IPS DF 6.9 (cell line): ENCODE data around the gene LYPLA2.
A peak's percentile ranks its signal among the peaks of the same experiment; 100 is the strongest.
"Not testable (repeated sequence)": the region's sequence is repeated elsewhere in the genome, so short reads cannot be mapped to it uniquely, and the experiment has no call there.

Source experiments
- DNase-seq: peaks from one replicate; pipeline ENCODE4 v3.0.0-alpha.2; 2013; ENCODE audit warnings: low read depth, low spot score
- H3K27ac ChIP-seq: one replicate; pipeline ENCODE4 v1.5.1; 2013; ENCODE audit warnings: low read length, control low read depth
- H3K27me3 ChIP-seq: 2 replicates; pipeline ENCODE4 v1.6.1; 2013; ENCODE audit warnings: mild to moderate bottlenecking, low read length; ENCODE audit not compliant: control insufficient read depth, insufficient read depth
- H3K36me3 ChIP-seq: 2 replicates; pipeline ENCODE4 v1.6.1; 2013; ENCODE audit warnings: low read length; ENCODE audit not compliant: control insufficient read depth, insufficient read depth
- H3K4me1 ChIP-seq: 2 replicates; pipeline ENCODE4 v1.6.1; 2013; ENCODE audit warnings: low read length; ENCODE audit not compliant: control insufficient read depth, insufficient read depth
- H3K4me3 ChIP-seq: 2 replicates; pipeline ENCODE4 v1.5.1; 2013; ENCODE audit warnings: mild to moderate bottlenecking, low read length
- H3K9me3 ChIP-seq: 2 replicates; pipeline ENCODE4 v1.6.1; 2013; ENCODE audit warnings: low read length, inconsistent platforms; ENCODE audit not compliant: control insufficient read depth, insufficient read depth
- WGBS: extraction: QIAGEN DNeasy Blood & Tissue Kit; methylation state at CpG from one replicate; pipeline ENCODE4 v1.1.7; 2013; ENCODE audit warnings: mixed read lengths, missing lambda C conversion rate; ENCODE audit not compliant: insufficient read length, insufficient coverage; 5-methylcytosine and 5-hydroxymethylcytosine counted together

LYPLA2 gene

DNA sequence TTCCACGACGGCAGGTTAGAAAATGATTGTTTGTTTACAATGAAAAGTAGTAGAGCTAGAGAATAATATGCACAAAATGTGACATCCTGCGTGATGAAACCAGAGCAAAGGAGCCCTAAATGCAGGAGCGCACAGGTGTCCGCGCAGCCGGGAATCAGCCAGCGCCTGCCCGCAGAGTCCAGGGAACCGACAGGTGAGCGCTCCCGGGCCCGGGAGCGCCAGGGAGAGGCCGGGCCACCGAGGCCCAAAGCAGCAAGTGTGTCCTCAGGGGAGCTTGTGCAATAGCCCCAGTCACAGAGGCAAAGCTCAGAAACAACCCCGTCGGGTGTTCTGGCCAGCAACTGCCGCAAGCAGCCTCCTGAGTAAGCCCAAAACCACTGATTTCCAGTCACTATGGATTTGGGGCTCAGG is 10.4 kb downstream of the LYPLA2 start:
- no CpG with 5 or more reads among the region's 19 CpGs for WGBS
- H3K4me1 ChIP-seq: peaks cover 5% of the 10 kb centered on the region; the same call in 1 of the 2 replicates
- H3K27ac ChIP-seq: no peak overlapping the region
- H3K36me3 ChIP-seq: peaks cover 20% of the 10 kb centered on the region
- H3K9me3 ChIP-seq: no peaks in the 10 kb centered on the region
- no peak for DNase-seq
- no peaks in the 10 kb centered on the region for H3K27me3 ChIP-seq
- peak overlapping the region; percentile 72; the same call in 1 of the 2 replicates for H3K4me3 ChIP-seq

GRCh38 chr1:23801876-23802275 is 10.9 kb downstream of the LYPLA2 start:
- H3K4me1 ChIP-seq: peaks cover 5% of the 10 kb centered on the region; the same call in 1 of the 2 replicates
- no peak for DNase-seq
- WGBS: no CpG with 5 or more reads among the region's 10 CpGs

DNA sequence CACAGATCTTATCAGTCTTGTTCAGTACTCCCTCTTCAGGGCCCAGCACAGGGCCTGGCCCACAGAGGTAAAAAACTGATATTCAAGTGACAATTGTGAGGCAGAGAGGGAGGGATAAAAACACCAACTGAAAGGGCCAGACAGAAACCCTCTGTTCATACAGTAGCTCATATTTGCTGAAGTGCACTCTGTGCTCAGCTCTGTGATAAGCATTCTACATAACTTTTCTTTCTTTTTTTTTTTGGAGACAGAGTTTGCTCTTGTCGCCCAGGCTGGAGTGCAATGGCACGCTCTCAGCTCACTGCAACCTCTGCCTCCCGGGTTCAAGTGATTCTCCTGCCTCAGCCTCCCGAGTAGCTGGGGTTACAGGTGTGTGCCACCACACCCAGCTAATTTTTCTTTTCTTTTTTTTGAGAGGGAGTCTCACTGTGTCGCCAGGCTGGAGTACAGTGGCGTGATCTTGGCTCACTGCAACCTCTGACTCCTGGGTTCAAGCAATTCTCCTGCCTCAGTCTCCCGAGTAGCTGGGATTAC is 11.9 kb downstream of the LYPLA2 start:
- H3K4me3 ChIP-seq, H3K36me3 ChIP-seq, H3K27me3 ChIP-seq, H3K27ac ChIP-seq, H3K4me1 ChIP-seq, DNase-seq, H3K9me3 ChIP-seq: not testable (repeated sequence)
- no CpG with 5 or more reads among the region's 7 CpGs for WGBS

More at GRCh38 chr1:23801876-23802275, 10.9 kb downstream of the LYPLA2 start:
- H3K27me3 ChIP-seq: no peaks in the 10 kb centered on the region
- no peak overlapping the region for H3K27ac ChIP-seq
- no peak overlapping the region for H3K4me3 ChIP-seq
- H3K36me3 ChIP-seq: peaks cover 17% of the 10 kb centered on the region
- H3K9me3 ChIP-seq: no peaks in the 10 kb centered on the region

DNA sequence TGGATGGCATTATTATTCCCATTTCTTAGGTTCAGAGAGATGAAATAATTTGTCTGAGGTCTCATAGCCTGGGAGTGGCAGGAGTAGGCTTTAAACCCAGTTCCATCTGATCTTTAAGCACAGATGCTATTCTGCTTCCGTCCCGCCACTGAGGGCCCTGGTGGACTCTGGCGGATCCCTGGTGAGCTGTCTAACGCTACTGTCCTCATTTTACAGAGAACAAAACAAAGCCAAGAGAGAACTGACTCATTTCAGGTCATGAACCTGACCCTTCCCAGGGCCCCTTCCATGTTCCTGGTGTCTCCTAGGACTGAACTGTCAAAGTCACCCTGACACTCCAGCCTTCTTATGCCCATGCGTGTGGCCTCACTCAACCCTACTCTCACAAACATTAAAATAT is 12.7 kb downstream of the LYPLA2 start:
- H3K27ac ChIP-seq: no peak overlapping the region
- no peak for DNase-seq
- H3K36me3 ChIP-seq: peaks cover 1% of the 10 kb centered on the region; the same call in 1 of the 2 replicates
- no peaks in the 10 kb centered on the region for H3K9me3 ChIP-seq
- WGBS: 100% methylated on average over 1 of the region's 5 CpGs
- H3K27me3 ChIP-seq: no peaks in the 10 kb centered on the region
- H3K4me3 ChIP-seq: no peak overlapping the region
- peaks cover 5% of the 10 kb centered on the region; the same call in 1 of the 2 replicates for H3K4me1 ChIP-seq

DNA sequence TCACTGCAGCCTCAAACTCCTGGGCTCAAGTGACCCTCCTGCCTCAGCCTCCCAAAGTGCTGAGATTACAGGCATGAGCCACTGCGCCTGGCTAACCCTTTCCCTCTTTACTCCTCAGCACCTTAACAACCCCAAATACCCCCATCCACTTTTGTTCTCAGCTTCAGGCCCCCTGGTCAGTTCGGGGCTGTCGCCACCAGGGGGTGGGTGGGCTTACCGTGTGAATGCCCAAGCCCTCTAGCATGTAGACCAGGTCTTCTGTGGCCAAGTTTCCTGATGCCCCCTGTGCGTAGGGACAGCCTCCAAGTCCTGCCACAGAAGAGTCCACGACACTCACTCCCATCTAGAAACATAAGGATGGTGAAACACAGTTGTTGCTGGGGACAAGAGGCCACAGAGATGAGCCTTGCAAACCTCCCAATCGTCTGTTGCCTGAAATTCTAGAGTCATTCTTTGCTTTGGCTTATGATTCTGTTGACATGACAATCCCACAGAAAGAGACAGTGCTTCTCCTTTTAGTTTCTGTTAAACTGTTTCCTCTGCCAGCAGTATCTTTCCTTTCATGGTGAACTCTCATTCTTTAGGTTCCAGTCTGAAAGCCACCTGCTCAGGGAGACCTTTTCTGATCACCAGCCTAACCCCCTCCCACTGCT is 13.4 kb downstream of the LYPLA2 start:
- H3K27ac ChIP-seq: no peak overlapping the region
- H3K4me1 ChIP-seq: peaks cover under 1% of the 10 kb centered on the region; the same call in 1 of the 2 replicates
- H3K36me3 ChIP-seq: no peaks in the 10 kb centered on the region
- no CpG with 5 or more reads among the region's 7 CpGs for WGBS
- no peaks in the 10 kb centered on the region for H3K27me3 ChIP-seq
- H3K4me3 ChIP-seq: no peak overlapping the region
- no peak for DNase-seq
- no peaks in the 10 kb centered on the region for H3K9me3 ChIP-seq

DNA sequence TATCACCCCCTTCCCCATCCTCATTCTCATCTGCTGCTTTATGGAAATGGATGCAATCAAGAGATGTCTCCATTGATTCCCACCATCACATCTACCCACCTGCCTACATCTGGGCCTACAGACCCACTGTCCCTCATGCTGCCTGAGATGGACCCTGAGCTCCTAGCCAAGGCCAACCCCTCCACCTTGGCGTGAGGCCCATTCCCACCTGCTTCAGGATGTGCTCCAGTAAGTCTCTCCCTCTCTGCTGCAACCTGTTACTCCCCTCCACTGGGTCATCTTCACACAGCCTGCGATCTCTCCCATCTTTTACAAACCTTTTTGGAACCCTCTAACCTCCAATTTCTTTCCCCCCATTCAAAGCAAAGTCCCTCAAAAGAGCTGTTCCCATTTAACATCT is 14.1 kb downstream of the LYPLA2 start:
- Histone ChIP-seq H3K27me3 (no peaks in the 10 kb centered on the region), H3K9me3 (no peaks in the 10 kb centered on the region), H3K4me1 (no peaks in the 10 kb centered on the region), H3K36me3 (no peaks in the 10 kb centered on the region), H3K4me3 (no peak overlapping the region), H3K27ac (no peak overlapping the region)
- no CpG with 5 or more reads among the region's 2 CpGs for WGBS
- DNase-seq: no peak

DNA sequence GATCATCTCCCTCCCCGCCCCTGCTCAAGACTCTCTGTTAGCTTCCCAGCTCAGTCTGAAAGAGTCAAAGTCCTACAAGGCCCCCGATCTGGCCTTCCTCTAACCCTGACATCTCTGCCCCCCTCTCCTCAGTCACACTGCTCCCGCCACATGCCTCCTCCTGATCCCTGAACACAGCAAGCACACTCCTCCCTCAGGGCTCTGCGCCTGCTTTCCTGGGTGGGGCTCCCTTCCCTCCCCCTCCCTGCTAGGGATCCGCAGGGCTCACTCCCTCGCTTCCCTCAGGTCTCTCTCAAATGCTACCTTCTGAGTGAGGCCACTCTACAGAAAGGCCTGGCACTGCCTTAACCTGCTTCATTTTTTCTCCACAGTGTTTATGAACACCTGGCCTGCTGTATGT is 15.3 kb downstream of the LYPLA2 start:
- Histone ChIP-seq H3K36me3 (no peaks in the 10 kb centered on the region), H3K4me1 (no peaks in the 10 kb centered on the region), H3K4me3 (no peak overlapping the region), H3K27me3 (no peaks in the 10 kb centered on the region), H3K27ac (no peak overlapping the region), H3K9me3 (no peaks in the 10 kb centered on the region)
- WGBS: no CpG with 5 or more reads among the region's 6 CpGs
- no peak for DNase-seq

DNA sequence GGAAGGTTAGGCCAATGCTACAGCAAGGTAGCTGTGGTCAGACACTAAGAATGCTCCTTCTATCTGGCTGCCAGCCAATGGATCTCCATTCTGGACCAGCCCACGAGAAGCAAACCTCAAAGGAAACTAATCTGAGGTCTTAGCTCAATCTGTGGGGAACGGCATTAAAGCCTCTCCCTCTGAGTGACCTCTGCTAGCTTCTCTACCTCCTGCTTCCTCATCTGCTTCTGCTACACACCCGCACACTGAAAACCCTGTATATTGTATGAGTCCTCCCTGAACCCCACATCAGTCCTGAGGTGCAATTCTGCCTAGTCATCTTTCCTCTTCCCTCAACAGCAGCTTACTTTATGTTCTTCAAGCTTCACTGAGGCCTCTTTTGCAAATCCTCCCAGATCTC is 16.5 kb downstream of the LYPLA2 start:
- no peak for DNase-seq
- WGBS: no CpG with 5 or more reads among the region's 3 CpGs
- H3K4me3 ChIP-seq: no peak overlapping the region

DNA sequence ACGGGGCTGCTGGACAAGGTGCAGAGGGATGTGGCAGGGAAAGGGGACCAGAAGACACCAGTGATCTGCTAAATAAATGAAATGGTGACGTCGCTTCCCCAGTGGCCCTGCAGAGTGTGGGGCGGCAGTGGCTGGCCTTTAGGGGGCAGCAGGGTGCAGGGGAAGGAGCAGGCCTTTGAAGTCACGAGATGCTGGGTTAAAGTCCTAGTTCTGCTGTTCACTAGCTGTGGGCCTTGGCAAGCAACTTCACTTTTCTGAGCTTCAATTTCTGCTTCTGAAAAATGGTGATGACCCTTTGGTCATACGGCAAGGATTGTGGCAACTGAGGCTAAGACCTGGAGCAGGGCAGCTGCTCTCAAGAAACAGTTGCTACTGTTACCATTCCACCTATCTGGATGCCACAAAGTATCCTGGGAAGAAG is 18.8 kb downstream of the LYPLA2 start:
- WGBS: no CpG with 5 or more reads among the region's 6 CpGs
- Histone ChIP-seq H3K4me3 (no peak overlapping the region), H3K4me1 (no peaks in the 10 kb centered on the region), H3K27ac (no peak overlapping the region), H3K9me3 (no peaks in the 10 kb centered on the region), H3K27me3 (no peaks in the 10 kb centered on the region), H3K36me3 (no peaks in the 10 kb centered on the region)
- no peak for DNase-seq

More for the DNA sequence above, 16.5 kb downstream of the LYPLA2 start:
- Histone ChIP-seq H3K27me3 (no peaks in the 10 kb centered on the region), H3K36me3 (no peaks in the 10 kb centered on the region), H3K4me1 (no peaks in the 10 kb centered on the region), H3K27ac (no peak overlapping the region), H3K9me3 (no peaks in the 10 kb centered on the region)

- no CpG with 5 or more reads among the region's 3 CpGs for whole genome bisulfite sequencing
- Histone ChIP-seq H3K27ac (no peak overlapping the region), H3K27me3 (no peaks in the 10 kb centered on the region), H3K4me3 (no peak overlapping the region), H3K4me1 (no peaks in the 10 kb centered on the region), H3K9me3 (no peaks in the 10 kb centered on the region), H3K36me3 (no peaks in the 10 kb centered on the region)
- DNase-seq: no peak
These were observed 20.0 kb downstream of the LYPLA2 start for GRCh38 chr1:23810818-23811540.
